ENCODE data around the gene TRPM4. TPM values are rescaled to one million over a fixed set of nuclear protein-coding genes. Genes with fewer than 3 reads are reported as not detected.
"Not testable (repeated sequence)": the region's sequence is repeated elsewhere in the genome, so short reads cannot be mapped to it uniquely, and the experiment has no call there.

Gene TRPM4
- total RNA-seq, 3 donors from 2014 or later (not counting 1 experiment from before 2014, with no cell fraction given): 0.20 TPM; not detected in 2

- intact Hi-C loops (cut with micrococcal nuclease): no loop called here
Measured at GRCh38 chr19:49126575-49126974, 31.0 kb upstream of the TRPM4 start.

GRCh38 chr19:49127225-49127624 is 30.4 kb upstream of the TRPM4 start:
- H3K27ac Mint-ChIP-seq; H3K4me3 Mint-ChIP-seq; DNase-seq; H3K9me3 ChIP-seq (ENCODE audit: control insufficient read depth, insufficient read depth, low read length); ATAC-seq; H3K9me3 Mint-ChIP-seq; H3K27me3 ChIP-seq (ENCODE audit: control insufficient read depth, insufficient read depth, low read length); H3K27me3 Mint-ChIP-seq (ENCODE audit: low read depth in 2 of 2); intact Hi-C loops (cut with micrococcal nuclease); H3K36me3 Mint-ChIP-seq; H3K27ac ChIP-seq (ENCODE audit: low read length); H3K4me3 ChIP-seq (ENCODE audit: low read length); H3K36me3 ChIP-seq (ENCODE audit: control insufficient read depth, insufficient read depth, low read length): not testable (repeated sequence)
- H3K4me1 Mint-ChIP-seq: peaks cover 12 to 18% of the 10 kb centered on the region in 2 donors
- 99% methylated on average over 12 of the region's 12 CpGs for WGBS (ENCODE audit: insufficient coverage)
- H3K4me1 ChIP-seq (ENCODE audit: control insufficient read depth, insufficient read depth, low read length): peaks cover 15% of the 10 kb centered on the region

More at GRCh38 chr19:49126575-49126974, 31.0 kb upstream of the TRPM4 start:
- no peak for ATAC-seq
- no peak overlapping the region for H3K27ac ChIP-seq (ENCODE audit: low read length)
- Mint-ChIP-seq H3K27ac (no peak overlapping the region), H3K9me3 (no peaks in the 10 kb centered on the region), H3K36me3 (no peaks in the 10 kb centered on the region), H3K27me3 (ENCODE audit: low read depth in 2 of 2) (no peaks in the 10 kb centered on the region), H3K4me1 (peaks cover 12 to 18% of the 10 kb centered on the region in 2 donors), H3K4me3 (no peak overlapping the region)
- WGBS (ENCODE audit: insufficient coverage): 95% methylated on average over 3 of the region's 4 CpGs
- no peaks in the 10 kb centered on the region for H3K36me3 ChIP-seq (ENCODE audit: control insufficient read depth, insufficient read depth, low read length)
- no peak for TF ChIP-seq CTCF (IDR thresholded peaks at IDR 0.05)
- H3K4me3 ChIP-seq (ENCODE audit: low read length): no peak overlapping the region
- H3K27me3 ChIP-seq (ENCODE audit: control insufficient read depth, insufficient read depth, low read length): no peaks in the 10 kb centered on the region
- H3K4me1 ChIP-seq (ENCODE audit: control insufficient read depth, insufficient read depth, low read length): peaks cover 15% of the 10 kb centered on the region
- no peaks in the 10 kb centered on the region for H3K9me3 ChIP-seq (ENCODE audit: control insufficient read depth, insufficient read depth, low read length)
- no peak for DNase-seq

GRCh38 chr19:49127674-49128544 is 29.7 kb upstream of the TRPM4 start:
- no peaks in the 10 kb centered on the region for H3K27me3 Mint-ChIP-seq (ENCODE audit: low read depth in 2 of 2)
- peaks cover 12 to 21% of the 10 kb centered on the region in 2 donors for H3K4me1 Mint-ChIP-seq
- no peaks in the 10 kb centered on the region for H3K36me3 Mint-ChIP-seq
- Histone ChIP-seq H3K36me3 (ENCODE audit: control insufficient read depth, insufficient read depth, low read length) (no peaks in the 10 kb centered on the region), H3K4me1 (ENCODE audit: control insufficient read depth, insufficient read depth, low read length) (peaks cover 15% of the 10 kb centered on the region), H3K9me3 (ENCODE audit: control insufficient read depth, insufficient read depth, low read length) (no peaks in the 10 kb centered on the region), H3K27ac (ENCODE audit: low read length) (peak overlapping the region; percentile 29), H3K4me3 (ENCODE audit: low read length) (peak overlapping the region; percentile 40), H3K27me3 (ENCODE audit: control insufficient read depth, insufficient read depth, low read length) (no peaks in the 10 kb centered on the region)
- H3K9me3 Mint-ChIP-seq: no peaks in the 10 kb centered on the region
- peak overlapping the region; percentile 48 to 81 for H3K27ac Mint-ChIP-seq
- DNase-seq (peak; percentile 92 to 98), ATAC-seq (peak; percentile 92 to 99 (median 95))
- 4% methylated on average over 62 of the region's 63 CpGs for WGBS (ENCODE audit: insufficient coverage)
- no peak for TF ChIP-seq CTCF (IDR thresholded peaks at IDR 0.05)
- H3K4me3 Mint-ChIP-seq: peak overlapping the region; percentile 87
- intact Hi-C loops (cut with micrococcal nuclease): loop anchor here (1.0 to 2.0 kb wide), 2 partner anchors 9 to 15 kb away; partner anchors contain the start of genes C19orf73 and PPFIA3

GRCh38 chr19:49128545-49129237 is 28.9 kb upstream of the TRPM4 start:
- H3K36me3 Mint-ChIP-seq: no peaks in the 10 kb centered on the region
- Histone ChIP-seq H3K27ac (ENCODE audit: low read length) (no peak overlapping the region), H3K4me3 (ENCODE audit: low read length) (no peak overlapping the region), H3K4me1 (ENCODE audit: control insufficient read depth, insufficient read depth, low read length) (peaks cover 22% of the 10 kb centered on the region), H3K36me3 (ENCODE audit: control insufficient read depth, insufficient read depth, low read length) (no peaks in the 10 kb centered on the region), H3K9me3 (ENCODE audit: control insufficient read depth, insufficient read depth, low read length) (no peaks in the 10 kb centered on the region), H3K27me3 (ENCODE audit: control insufficient read depth, insufficient read depth, low read length) (no peaks in the 10 kb centered on the region)
- intact Hi-C loops (cut with micrococcal nuclease): loop anchor here (1.0 to 2.0 kb wide), 2 partner anchors 9 to 14 kb away; partner anchors contain the start of genes C19orf73 and PPFIA3
- ATAC-seq (no peak), DNase-seq (no peak)
- no peak for TF ChIP-seq CTCF (IDR thresholded peaks at IDR 0.05)
- no peaks in the 10 kb centered on the region for H3K9me3 Mint-ChIP-seq
- peaks cover 16 to 29% of the 10 kb centered on the region in 2 donors for H3K4me1 Mint-ChIP-seq
- peak overlapping the region; percentile 80 for H3K4me3 Mint-ChIP-seq
- 69% methylated on average over 15 of the region's 15 CpGs for WGBS (ENCODE audit: insufficient coverage)
- peaks cover 0 to 2% of the 10 kb centered on the region in 2 donors for H3K27me3 Mint-ChIP-seq (ENCODE audit: low read depth in 2 of 2)
- H3K27ac Mint-ChIP-seq: peak overlapping the region; percentile 48 to 81

Measured in natural killer cell (primary cell).